GM12878 (cell line): ENCODE data around the gene MAPKAP1. TPM values are rescaled to one million over a fixed set of nuclear protein-coding genes. Genes with fewer than 3 reads are reported as not detected.

Source experiments
- ATAC-seq: fragments of 200-7000 bp; cut with Tn5 transposase; 3 replicates; pipeline ENCODE4 v1.9.1; 2020; ENCODE audit warnings: mild to moderate bottlenecking, moderate library complexity
- BruUV-seq: library from RNA; stranded (reverse); fragments of 400-500 nt; replicated peaks from 2 replicates; lab custom pipeline; 2021; lab: Mats Ljungman, UMichigan
- CTCF ChIA-PET: fragments of 300-600 bp; sonication (Branson Sonifier 250); formaldehyde crosslinking; extraction: SDS; loops from one replicate; lab custom pipeline; 2021; ENCODE audit warnings: inconsistent platforms; lab: Yijun Ruan, JAX
- POLR2A ChIA-PET: fragments of 350-600 bp; formaldehyde crosslinking; extraction: SDS; loops from one replicate; lab custom pipeline; 2021; ENCODE audit warnings: inconsistent platforms; lab: Charles Lee
- RAD21 ChIA-PET: fragments of 300-600 bp; sonication (Branson Sonifier 250); formaldehyde crosslinking; loops from one replicate; lab custom pipeline; 2023; ENCODE audit warnings: antibody characterized with exemption; ENCODE audit not compliant: unreplicated experiment; lab: Charles Lee
- SMC1A ChIA-PET: fragments of 300-600 bp; sonication (Branson Sonifier 250); formaldehyde crosslinking; loops from one replicate; lab custom pipeline; 2023; ENCODE audit not compliant: unreplicated experiment, uncharacterized antibody; lab: Charles Lee
- DNase-seq: peaks from one replicate; pipeline ENCODE4 v3.0.0-alpha.2; 2011; ENCODE audit warnings: low read depth, low spot score
- FAIRE-seq: peaks from 3 replicates; lab custom pipeline; 2011; peaks lifted over from hg19 to GRCh38; lab: Jason Lieb, UNC
- H2AFZ ChIP-seq: 2 replicates; pipeline ENCODE4 v1.6.0; 2011; ENCODE audit warnings: low read depth, low read length, control low read depth; ENCODE audit not compliant: control insufficient read depth
- H3K27ac ChIP-seq: 2 replicates; pipeline ENCODE4 v1.5.1; 2011; ENCODE audit warnings: control low read depth; ENCODE audit not compliant: control insufficient read depth, insufficient read depth
- H3K27me3 ChIP-seq, 2 experiments: replicated peaks in 1 of 2; 2 replicates each; pipeline versions ENCODE4 v1.6.0 to v1.6.1; 2011; ENCODE audit warnings: low read length in 1 of 2; ENCODE audit not compliant: control insufficient read depth in 2 of 2, insufficient read depth in 2 of 2
- H3K36me3 ChIP-seq, 2 experiments: 2 replicates each; pipeline ENCODE4 v1.5.1; 2011; ENCODE audit warnings: low read length in 1 of 2; ENCODE audit not compliant: control insufficient read depth in 2 of 2, insufficient read depth in 2 of 2
- H3K4me1 ChIP-seq: 2 replicates; pipeline ENCODE4 v1.6.1; 2011; ENCODE audit warnings: mild to moderate bottlenecking, low read length, moderate library complexity, mixed read lengths; ENCODE audit not compliant: control insufficient read depth, insufficient read depth
- H3K4me2 ChIP-seq: 2 replicates; pipeline ENCODE4 v1.6.0; 2011; ENCODE audit warnings: control low read depth; ENCODE audit not compliant: control insufficient read depth, insufficient read depth
- H3K4me3 ChIP-seq: fragments of 200-600 bp; sonication (generic); 2 replicates; pipeline ENCODE4 v1.5.1; 2016
- H3K79me2 ChIP-seq: 2 replicates; pipeline ENCODE4 v1.6.0; 2011; ENCODE audit warnings: low read length; ENCODE audit not compliant: control insufficient read depth, insufficient read depth
- H3K9ac ChIP-seq: 2 replicates; pipeline ENCODE4 v1.8.0; 2011; ENCODE audit warnings: low read length, control low read depth, mixed read lengths; ENCODE audit not compliant: control insufficient read depth, insufficient read depth
- H3K9me3 ChIP-seq: replicated peaks from 3 replicates; pipeline ENCODE4 v1.5.1; 2011; ENCODE audit warnings: mild to moderate bottlenecking, low read length; ENCODE audit not compliant: control insufficient read depth, insufficient read depth
- H4K20me1 ChIP-seq: 2 replicates; pipeline ENCODE4 v1.6.0; 2011; ENCODE audit not compliant: control insufficient read depth, insufficient read depth
- FOXK2 ChIP-seq: fragments of 450-650 bp; IDR thresholded peaks from 2 replicates; pipeline ENCODE4 v1.6.1; 2017; ENCODE audit warnings: mild to moderate bottlenecking, moderate library complexity
- MEF2B ChIP-seq: fragments of 450-650 bp; IDR thresholded peaks from 2 replicates; pipeline ENCODE4 v1.6.1; 2018; ENCODE audit warnings: mild to moderate bottlenecking, moderate library complexity; ENCODE audit not compliant: partially characterized antibody, poor library complexity, severe bottlenecking
- NFYB ChIP-seq: IDR thresholded peaks from 2 replicates; pipeline ENCODE4 v1.6.1; 2011; ENCODE audit warnings: low read depth, mild to moderate bottlenecking, low read length, improper control_type of control experiment, moderate library complexity; ENCODE audit not compliant: insufficient read depth
- SMAD1 ChIP-seq: fragments of 450-650 bp; IDR thresholded peaks from 2 replicates; pipeline ENCODE4 v1.6.1; 2018; ENCODE audit warnings: mild to moderate bottlenecking, low read depth; ENCODE audit not compliant: partially characterized antibody
- TARDBP ChIP-seq: IDR thresholded peaks from 2 replicates; pipeline ENCODE4 v1.6.1; 2016; ENCODE audit warnings: borderline replicate concordance
- WGBS: methylation state at CpG from one replicate; pipeline ENCODE4 v1.1.6; 2016; ENCODE audit warnings: low lambda C conversion rate; ENCODE audit not compliant: insufficient replicate concordance, insufficient coverage; ENCODE audit errors: missing lambda C conversion rate; 5-methylcytosine and 5-hydroxymethylcytosine counted together
- in situ Hi-C: fragments of 300-500 bp; cut with MboI; formaldehyde crosslinking; loops from 9 replicates; pipeline ENCODE4 v1.14.3; 2018; ENCODE audit warnings: mixed read lengths
- intact Hi-C: fragments of 100-400 bp; cut with micrococcal nuclease; formaldehyde crosslinking; loops from one replicate; pipeline ENCODE4 v1.14.2; 2022; ENCODE audit not compliant: unreplicated experiment
- polyA plus RNA-seq, 11 experiments: library from polyadenylated mRNA; depleted of rRNA in 4 of 11; unstranded in 6 of 11; stranded (reverse) in 5 of 11; fragments of >200 nt; fragmentation: Nextera tagmentation in 4 of 11; fragmentation: Illumina TruSeq in 1 of 11; extraction: Ambion mirVana in 4 of 11; extraction: Trizol in 1 of 11; gene quantifications; 1 replicate in 1 of 11; 2 replicates in 10 of 11; pipeline versions ENCODE4 v1.2.1 to v1.2.3, GENCODE V29; 2011 to 2016; ENCODE audit warnings: inconsistent platforms in 2 of 11, missing spikeins in 2 of 11, low read depth in 1 of 11
- total RNA-seq, 4 experiments: library from RNA; depleted of rRNA in 3 of 4; stranded (reverse); fragments of >200 nt in 3 of 4; fragmentation: Illumina TruSeq in 1 of 4; extraction: Trizol in 1 of 4; gene quantifications; 2 replicates each; pipeline versions ENCODE4 v1.2.1 to v1.2.3, GENCODE V29; 2013 to 2021
- TF ChIP-seq, protein P1 (sequence below): fragments of 450-650 bp; IDR thresholded peaks from 2 replicates; pipeline ENCODE4 v1.6.1; 2017; ENCODE audit warnings: antibody characterized with exemption, mild to moderate bottlenecking, moderate library complexity
- TF ChIP-seq, protein P2 (sequence below): IDR thresholded peaks from 2 replicates; pipeline ENCODE4 v1.6.1; 2011; ENCODE audit warnings: borderline replicate concordance, low read depth, mild to moderate bottlenecking, moderate library complexity, mixed read lengths, low read length; ENCODE audit not compliant: insufficient read depth; ENCODE audit errors: extremely low read length
- TF ChIP-seq, protein P3 (sequence below): fragments of 450-650 bp; IDR thresholded peaks from 2 replicates; pipeline ENCODE4 v1.6.1; 2017; ENCODE audit warnings: mild to moderate bottlenecking, moderate library complexity
- TF ChIP-seq, protein P4 (sequence below): IDR thresholded peaks from 2 replicates; pipeline ENCODE4 v1.6.1; 2011; ENCODE audit warnings: low read depth, mild to moderate bottlenecking, low read length, moderate library complexity, borderline replicate concordance; ENCODE audit errors: extremely low read depth
- TF ChIP-seq, protein P5 (sequence below): IDR thresholded peaks from 2 replicates; pipeline ENCODE4 v1.6.1; 2012; ENCODE audit warnings: low read depth, low read length, improper control_type of control experiment

The MAPKAP1 gene
- total and polyA plus RNA-seq, 10 of the 15 experiments (the other 5 are each of a cell fraction or from before 2014, with no cell fraction given) = 5.1 to 188 (median 105) TPM

DNA sequence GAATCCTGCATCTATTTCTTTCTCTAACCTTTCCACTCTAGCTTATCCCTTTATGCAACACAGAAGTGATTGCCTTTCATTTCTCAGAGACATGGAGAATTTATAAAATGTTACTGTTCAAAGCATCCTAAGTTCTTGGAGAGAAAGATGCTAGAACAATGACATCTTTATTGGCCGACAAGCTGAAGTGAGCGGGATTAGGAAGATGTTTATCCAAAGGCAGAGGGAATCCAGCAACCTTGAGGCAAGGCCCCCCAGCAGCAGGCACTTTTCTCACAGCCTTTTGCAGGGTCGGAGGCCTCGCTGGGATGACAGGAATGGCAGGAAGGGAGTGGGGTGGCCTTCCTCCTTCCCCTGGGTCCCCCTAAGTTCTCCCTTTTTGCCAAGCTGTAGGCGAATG, 240.6 kb downstream of the MAPKAP1 start (continued):
- TF ChIP-seq FOXK2 (no peak), MEF2B (no peak)
- TF ChIP-seq, protein P1, sequence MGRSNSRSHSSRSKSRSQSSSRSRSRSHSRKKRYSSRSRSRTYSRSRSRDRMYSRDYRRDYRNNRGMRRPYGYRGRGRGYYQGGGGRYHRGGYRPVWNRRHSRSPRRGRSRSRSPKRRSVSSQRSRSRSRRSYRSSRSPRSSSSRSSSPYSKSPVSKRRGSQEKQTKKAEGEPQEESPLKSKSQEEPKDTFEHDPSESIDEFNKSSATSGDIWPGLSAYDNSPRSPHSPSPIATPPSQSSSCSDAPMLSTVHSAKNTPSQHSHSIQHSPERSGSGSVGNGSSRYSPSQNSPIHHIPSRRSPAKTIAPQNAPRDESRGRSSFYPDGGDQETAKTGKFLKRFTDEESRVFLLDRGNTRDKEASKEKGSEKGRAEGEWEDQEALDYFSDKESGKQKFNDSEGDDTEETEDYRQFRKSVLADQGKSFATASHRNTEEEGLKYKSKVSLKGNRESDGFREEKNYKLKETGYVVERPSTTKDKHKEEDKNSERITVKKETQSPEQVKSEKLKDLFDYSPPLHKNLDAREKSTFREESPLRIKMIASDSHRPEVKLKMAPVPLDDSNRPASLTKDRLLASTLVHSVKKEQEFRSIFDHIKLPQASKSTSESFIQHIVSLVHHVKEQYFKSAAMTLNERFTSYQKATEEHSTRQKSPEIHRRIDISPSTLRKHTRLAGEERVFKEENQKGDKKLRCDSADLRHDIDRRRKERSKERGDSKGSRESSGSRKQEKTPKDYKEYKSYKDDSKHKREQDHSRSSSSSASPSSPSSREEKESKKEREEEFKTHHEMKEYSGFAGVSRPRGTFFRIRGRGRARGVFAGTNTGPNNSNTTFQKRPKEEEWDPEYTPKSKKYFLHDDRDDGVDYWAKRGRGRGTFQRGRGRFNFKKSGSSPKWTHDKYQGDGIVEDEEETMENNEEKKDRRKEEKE = no peak
- TF ChIP-seq, protein P2, sequence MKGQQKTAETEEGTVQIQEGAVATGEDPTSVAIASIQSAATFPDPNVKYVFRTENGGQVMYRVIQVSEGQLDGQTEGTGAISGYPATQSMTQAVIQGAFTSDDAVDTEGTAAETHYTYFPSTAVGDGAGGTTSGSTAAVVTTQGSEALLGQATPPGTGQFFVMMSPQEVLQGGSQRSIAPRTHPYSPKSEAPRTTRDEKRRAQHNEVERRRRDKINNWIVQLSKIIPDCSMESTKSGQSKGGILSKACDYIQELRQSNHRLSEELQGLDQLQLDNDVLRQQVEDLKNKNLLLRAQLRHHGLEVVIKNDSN = no peak

DNA sequence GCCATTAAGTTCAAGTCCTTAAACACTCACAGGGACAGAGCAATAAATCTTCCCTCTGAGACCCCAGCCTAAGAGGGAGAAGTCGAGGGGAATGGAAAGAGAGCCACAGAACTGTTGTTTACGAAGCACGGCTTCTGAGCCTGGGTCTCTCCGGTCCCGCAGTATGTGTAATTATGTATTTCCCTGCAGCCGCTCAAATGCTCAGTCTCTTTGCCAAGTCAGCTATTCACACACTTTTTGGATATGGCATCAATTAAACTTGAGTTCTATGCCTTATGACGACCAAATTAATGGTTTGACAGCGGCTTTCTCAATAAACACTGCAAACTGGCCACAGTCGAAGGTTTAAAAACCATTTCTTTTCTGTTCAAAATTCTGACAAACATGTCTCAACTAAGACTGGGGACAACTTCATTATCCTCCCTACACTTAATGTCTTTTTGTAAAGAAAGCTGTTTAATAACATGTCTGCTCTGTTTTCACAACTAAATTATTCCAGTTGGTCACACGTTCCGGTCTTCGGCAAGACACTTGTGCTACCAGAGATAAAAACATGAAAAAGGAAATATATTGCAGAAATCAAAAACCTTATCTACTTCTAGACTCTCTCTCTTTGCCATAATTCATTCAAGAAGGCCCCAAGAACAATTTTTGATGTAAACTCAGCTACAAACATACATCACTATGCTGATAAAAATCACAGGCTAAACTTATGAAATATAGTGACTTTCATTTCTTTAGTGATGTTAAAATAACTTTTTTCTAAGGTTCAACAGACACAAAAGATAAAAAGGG, 242.2 kb downstream of the MAPKAP1 start:
- Histone ChIP-seq H3K79me2 (no peaks in the 10 kb centered on the region), H3K27me3 (no peaks in the 10 kb centered on the region), H3K36me3 (peaks cover 12 to 22% of the 10 kb centered on the region in 2 experiments), H3K4me1 (no peaks in the 10 kb centered on the region), H2AFZ (no peak overlapping the region), H4K20me1 (no peaks in the 10 kb centered on the region), H3K4me3 (no peak overlapping the region), H3K9ac (no peak overlapping the region), H3K9me3 (no peaks in the 10 kb centered on the region), H3K4me2 (no peak overlapping the region), H3K27ac (no peak overlapping the region)
- CTCF ChIA-PET = no interaction called here
- POLR2A ChIA-PET = interaction anchor here (0.5 kb wide), 1 partner anchor 500 kb away, joined by 5 read pairs; no protein-coding TSS in a partner anchor
- SMC1A ChIA-PET = interaction anchor here (1.8 kb wide), 1 partner anchor 65 kb away, joined by 4 read pairs; no protein-coding TSS in a partner anchor
- in situ Hi-C loops = no loop called here
- FAIRE-seq (no peak), ATAC-seq (no peak), DNase-seq (no peak)
- intact Hi-C loops = no loop called here
- no TSS peak for BruUV-seq
- RAD21 ChIA-PET = no interaction called here
- 97% methylated on average over 12 of the region's 12 CpGs for WGBS
- TF ChIP-seq NFYB (no peak), SMAD1 (no peak), TARDBP (no peak)
- TF ChIP-seq, protein P3, sequence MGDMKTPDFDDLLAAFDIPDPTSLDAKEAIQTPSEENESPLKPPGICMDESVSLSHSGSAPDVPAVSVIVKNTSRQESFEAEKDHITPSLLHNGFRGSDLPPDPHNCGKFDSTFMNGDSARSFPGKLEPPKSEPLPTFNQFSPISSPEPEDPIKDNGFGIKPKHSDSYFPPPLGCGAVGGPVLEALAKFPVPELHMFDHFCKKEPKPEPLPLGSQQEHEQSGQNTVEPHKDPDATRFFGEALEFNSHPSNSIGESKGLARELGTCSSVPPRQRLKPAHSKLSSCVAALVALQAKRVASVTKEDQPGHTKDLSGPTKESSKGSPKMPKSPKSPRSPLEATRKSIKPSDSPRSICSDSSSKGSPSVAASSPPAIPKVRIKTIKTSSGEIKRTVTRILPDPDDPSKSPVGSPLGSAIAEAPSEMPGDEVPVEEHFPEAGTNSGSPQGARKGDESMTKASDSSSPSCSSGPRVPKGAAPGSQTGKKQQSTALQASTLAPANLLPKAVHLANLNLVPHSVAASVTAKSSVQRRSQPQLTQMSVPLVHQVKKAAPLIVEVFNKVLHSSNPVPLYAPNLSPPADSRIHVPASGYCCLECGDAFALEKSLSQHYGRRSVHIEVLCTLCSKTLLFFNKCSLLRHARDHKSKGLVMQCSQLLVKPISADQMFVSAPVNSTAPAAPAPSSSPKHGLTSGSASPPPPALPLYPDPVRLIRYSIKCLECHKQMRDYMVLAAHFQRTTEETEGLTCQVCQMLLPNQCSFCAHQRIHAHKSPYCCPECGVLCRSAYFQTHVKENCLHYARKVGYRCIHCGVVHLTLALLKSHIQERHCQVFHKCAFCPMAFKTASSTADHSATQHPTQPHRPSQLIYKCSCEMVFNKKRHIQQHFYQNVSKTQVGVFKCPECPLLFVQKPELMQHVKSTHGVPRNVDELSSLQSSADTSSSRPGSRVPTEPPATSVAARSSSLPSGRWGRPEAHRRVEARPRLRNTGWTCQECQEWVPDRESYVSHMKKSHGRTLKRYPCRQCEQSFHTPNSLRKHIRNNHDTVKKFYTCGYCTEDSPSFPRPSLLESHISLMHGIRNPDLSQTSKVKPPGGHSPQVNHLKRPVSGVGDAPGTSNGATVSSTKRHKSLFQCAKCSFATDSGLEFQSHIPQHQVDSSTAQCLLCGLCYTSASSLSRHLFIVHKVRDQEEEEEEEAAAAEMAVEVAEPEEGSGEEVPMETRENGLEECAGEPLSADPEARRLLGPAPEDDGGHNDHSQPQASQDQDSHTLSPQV = no peak
- TF ChIP-seq, protein P4, sequence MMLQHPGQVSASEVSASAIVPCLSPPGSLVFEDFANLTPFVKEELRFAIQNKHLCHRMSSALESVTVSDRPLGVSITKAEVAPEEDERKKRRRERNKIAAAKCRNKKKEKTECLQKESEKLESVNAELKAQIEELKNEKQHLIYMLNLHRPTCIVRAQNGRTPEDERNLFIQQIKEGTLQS = no peak
- TF ChIP-seq, protein P5, sequence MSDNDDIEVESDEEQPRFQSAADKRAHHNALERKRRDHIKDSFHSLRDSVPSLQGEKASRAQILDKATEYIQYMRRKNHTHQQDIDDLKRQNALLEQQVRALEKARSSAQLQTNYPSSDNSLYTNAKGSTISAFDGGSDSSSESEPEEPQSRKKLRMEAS = no peak
